Measurements from ENCODE around the gene PRR18. TPM values are rescaled to one million over a fixed set of nuclear protein-coding genes. Genes with fewer than 3 reads are reported as not detected.

PRR18 gene
- total RNA-seq, 1 experiment from 2014 or later: not detected

DNA sequence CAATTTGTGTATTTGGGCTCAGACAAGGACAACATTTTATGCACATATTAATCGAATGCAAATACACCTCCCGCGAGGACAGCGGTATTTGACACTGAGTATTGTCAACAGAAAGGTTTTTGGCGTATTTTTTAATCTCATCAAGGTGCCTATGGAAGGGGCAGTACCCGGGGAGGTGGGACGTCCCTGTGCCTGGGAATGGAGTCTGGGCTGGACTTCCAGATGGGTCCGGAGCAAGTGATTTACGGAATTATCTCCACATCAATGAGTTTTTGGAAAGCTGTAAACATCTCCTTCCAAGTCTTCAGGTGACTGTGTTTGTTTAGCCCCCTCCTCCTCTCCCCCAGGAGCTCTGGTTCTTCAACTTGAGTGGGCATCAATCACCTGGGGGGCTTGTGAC lies 39.8 kb downstream of the PRR18 start:
- DNase-seq: no peak
- Histone ChIP-seq H2AK5ac (ENCODE audit: insufficient read length, low read length) (no peak overlapping the region), H3K18ac (ENCODE audit: insufficient read length, low read depth, low read length) (no peak overlapping the region), H4K20me1 (ENCODE audit: control insufficient read depth, insufficient read depth, insufficient read length) (no peaks in the 10 kb centered on the region), H3K9ac (ENCODE audit: extremely low read depth, insufficient read length, low read length) (no peak overlapping the region), H4K8ac (replicated peaks; ENCODE audit: insufficient read length, low read depth, low read length) (no peak overlapping the region), H2BK120ac (ENCODE audit: low read depth, low read length, poor library complexity, severe bottlenecking) (no peak overlapping the region), H3K23me2 (ENCODE audit: insufficient read length, low read depth, low read length, poor library complexity, severe bottlenecking) (no peaks in the 10 kb centered on the region), H2BK12ac (ENCODE audit: insufficient read length, low read depth, low read length) (no peak overlapping the region), H3K4me2 (ENCODE audit: insufficient read depth, insufficient read length, low read length) (no peak overlapping the region), H3T11ph (ENCODE audit: low read length) (no peak overlapping the region), H2BK5ac (ENCODE audit: insufficient read length, low read length) (no peak overlapping the region), H3K9me3 (ENCODE audit: control insufficient read depth, low read depth, low read length) (no peaks in the 10 kb centered on the region), H3K56ac (ENCODE audit: insufficient read length, low read depth, low read length) (no peak overlapping the region), H3K79me1 (ENCODE audit: insufficient read depth, low read depth, low read length, poor library complexity, severe bottlenecking) (no peaks in the 10 kb centered on the region), H3K14ac (ENCODE audit: insufficient read depth, low read length) (no peak overlapping the region; the same call in 1 of the 2 replicates), H3K23ac (ENCODE audit: insufficient read length, low read depth, low read length) (no peak overlapping the region), H4K5ac (ENCODE audit: insufficient read length, low read depth, low read length) (no peak overlapping the region), H3K4ac (ENCODE audit: low read depth, low read length) (no peak overlapping the region), H2AFZ (ENCODE audit: low read length) (no peak overlapping the region), H3K27ac (ENCODE audit: insufficient read length, low read depth, low read length) (no peak overlapping the region), H4K91ac (ENCODE audit: insufficient read length, low read depth, low read length) (no peak overlapping the region), H3K27me3 (ENCODE audit: insufficient read depth, low read length) (peaks cover 2% of the 10 kb centered on the region; the same call in 1 of the 2 replicates), H2BK15ac (ENCODE audit: low read depth, low read length) (no peak overlapping the region), H2BK20ac (ENCODE audit: low read depth, low read length, poor library complexity, severe bottlenecking) (no peak overlapping the region), H3K4me1 (ENCODE audit: insufficient read depth, low read length) (no peaks in the 10 kb centered on the region), H3K79me2 (ENCODE audit: insufficient read depth, low read length) (no peaks in the 10 kb centered on the region)
- peaks cover 12 to 14% of the 10 kb centered on the region in 2 experiments for H3K4me1 Mint-ChIP-seq
- H3K36me3 Mint-ChIP-seq (ENCODE audit: insufficient read depth in 1 of 3, low read depth in 3 of 3): no peaks in the 10 kb centered on the region
- H3K9me3 Mint-ChIP-seq: no peaks in the 10 kb centered on the region; a peak in 1 of 5 replicates
- TF ChIP-seq CTCF (conservative IDR thresholded peaks at IDR 0.05): no peak
- peak overlapping the region in 1 of 2 experiments; percentile 30; a peak in 1 of 5 replicates for H3K4me3 Mint-ChIP-seq
- H3K27ac Mint-ChIP-seq: no peak overlapping the region
- H3K27me3 Mint-ChIP-seq (ENCODE audit: low read depth): peaks cover 64% of the 10 kb centered on the region
- WGBS (ENCODE audit: extremely low coverage, insufficient read length, low lambda C conversion rate): no CpG with 5 or more reads among the region's 9 CpGs
